HG03571 (cell line): ENCODE data around the gene TKTL1.

Experiments
- ATAC-seq: cut with Tn5 transposase; IDR thresholded peaks from one replicate; pipeline ENCODE4 v1.9.1; 2021; ENCODE audit not compliant: unreplicated experiment

The TKTL1 gene

GRCh38 chrX:154358829-154359228 lies 63.2 kb downstream of the TKTL1 start:
- ATAC-seq, result no peak

- no peak for ATAC-seq
These were observed 64.0 kb downstream of the TKTL1 start for GRCh38 chrX:154359362-154360154.

- ATAC-seq, result no peak
These were observed 64.6 kb downstream of the TKTL1 start for GRCh38 chrX:154360155-154360713.

GRCh38 chrX:154362085-154362742 lies 66.6 kb downstream of the TKTL1 start:
- ATAC-seq, result no peak

GRCh38 chrX:154363706-154364439 lies 68.3 kb downstream of the TKTL1 start:
- ATAC-seq, result no peak

GRCh38 chrX:154365052-154365600 lies 69.5 kb downstream of the TKTL1 start:
- ATAC-seq, result no peak

- no peak for ATAC-seq
These were observed 70.5 kb downstream of the TKTL1 start for GRCh38 chrX:154365997-154366665.

GRCh38 chrX:154366666-154367055 lies 71.1 kb downstream of the TKTL1 start:
- no peak for ATAC-seq

GRCh38 chrX:154367474-154368308 lies 72.1 kb downstream of the TKTL1 start:
- ATAC-seq, result no peak

- no peak for ATAC-seq
These were observed 73.2 kb downstream of the TKTL1 start for GRCh38 chrX:154368630-154369448.

- ATAC-seq, result no peak
These were observed 74.1 kb downstream of the TKTL1 start for GRCh38 chrX:154369449-154370299.

GRCh38 chrX:154370300-154371016 lies 74.9 kb downstream of the TKTL1 start:
- ATAC-seq, result no peak

GRCh38 chrX:154371017-154371788 lies 75.6 kb downstream of the TKTL1 start:
- ATAC-seq, result peak; percentile 47

GRCh38 chrX:154371789-154372300 lies 76.2 kb downstream of the TKTL1 start:
- peak; percentile 4 for ATAC-seq

GRCh38 chrX:154372612-154373022 lies 77.0 kb downstream of the TKTL1 start:
- no peak for ATAC-seq
